Vagina (tissue), 2 donors: ENCODE measurements around the gene UBE2E2.

ENCODE experiments used
- POLR2A ChIP-seq, 2 donors: fragments of 450-650 bp; IDR thresholded peaks; one replicate each; pipeline ENCODE4 v1.6.1; 2017; ENCODE audit warnings: antibody characterized with exemption in 2 of 2, mild to moderate bottlenecking in 2 of 2, moderate library complexity in 2 of 2
- POLR2AphosphoS5 ChIP-seq, 2 donors: sonication (generic); formaldehyde crosslinking; IDR thresholded peaks; one replicate each; pipeline ENCODE4 v1.9.0; 2017; ENCODE audit warnings: antibody characterized with exemption in 2 of 2, mild to moderate bottlenecking in 2 of 2, low read depth in 1 of 2; ENCODE audit not compliant: insufficient read depth in 1 of 2

GRCh38 chr3:23395115-23395514 lies 192.0 kb downstream of the UBE2E2 start:
- no peak for TF ChIP-seq POLR2A (IDR thresholded peaks at IDR 0.05)
- no peak for TF ChIP-seq POLR2AphosphoS5 (IDR thresholded peaks at IDR 0.05; ENCODE audit: insufficient read depth in 1 of 2, low read depth in 1 of 2)
